HG03196 (cell line): ENCODE data around the gene GRIN2C.
"Not testable (repeated sequence)": the region's sequence is repeated elsewhere in the genome, so short reads cannot be mapped to it uniquely, and the experiment has no call there.

Source experiments
- ATAC-seq: cut with Tn5 transposase; IDR thresholded peaks from one replicate; pipeline ENCODE4 v1.9.1; 2021; ENCODE audit not compliant: unreplicated experiment

The GRIN2C gene

DNA sequence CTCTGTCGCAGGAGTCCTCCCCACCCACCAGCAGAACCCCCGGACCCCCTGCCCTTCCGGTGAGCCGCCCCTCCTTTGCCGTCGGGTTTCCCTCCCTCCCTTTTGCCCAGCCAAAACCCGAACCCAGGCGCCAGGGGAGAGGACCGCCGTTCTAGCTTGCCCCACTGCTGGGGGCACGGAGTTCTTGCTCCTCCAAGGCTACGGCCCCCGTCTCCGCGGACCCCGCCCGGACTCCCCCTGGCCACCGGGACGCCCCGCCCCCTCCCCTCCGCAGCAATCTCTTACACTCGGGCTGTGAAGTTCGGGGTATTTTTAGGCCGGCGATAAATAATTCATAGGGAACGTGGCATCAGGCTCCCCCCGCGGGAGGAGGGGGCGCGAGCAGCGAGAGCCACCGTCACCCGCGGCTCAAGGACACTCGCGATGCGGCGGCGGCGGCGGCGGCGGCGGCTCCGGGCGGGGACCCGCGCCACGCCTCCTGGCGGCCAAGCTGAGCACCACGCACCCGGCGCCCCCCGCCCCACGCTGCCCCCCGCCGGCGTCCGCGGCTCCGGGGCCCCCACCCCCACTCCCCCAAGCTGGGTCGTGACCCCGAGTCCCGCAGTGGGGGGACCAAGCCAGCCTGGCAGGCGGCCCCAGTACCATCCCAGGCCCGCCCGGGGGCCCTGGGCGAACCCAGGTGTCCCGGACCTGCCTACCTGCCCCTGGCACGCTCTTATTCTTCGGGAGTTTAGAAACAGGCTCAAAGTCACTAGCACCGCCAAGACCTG is at the start of gene GRIN2C:
GRIN2C (minus strand) TSS at position 427 of the 770 bp plus-strand sequence. CDS start 4,793 bp downstream, outside the sequence.
- no peak for ATAC-seq

DNA sequence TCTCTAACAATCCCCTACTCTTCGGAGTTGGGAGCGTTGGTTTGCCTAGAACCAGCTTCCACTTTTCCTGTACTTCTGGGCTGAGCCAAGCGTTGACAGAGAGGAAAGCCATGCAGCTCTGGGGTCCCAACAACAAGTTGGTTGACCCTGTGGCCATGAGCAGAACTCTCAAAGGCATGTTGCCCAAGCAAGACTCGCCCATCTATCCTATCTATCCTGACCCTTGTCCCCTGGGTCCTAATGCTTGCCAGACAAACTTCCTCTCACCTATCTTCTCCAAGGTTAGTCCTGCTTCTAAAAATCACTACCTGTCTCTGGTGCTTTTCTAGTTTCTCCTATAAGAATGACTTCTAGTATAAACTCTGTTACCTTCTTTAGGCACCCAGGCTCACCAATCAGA is 49.4 kb upstream of the GRIN2C start:
- ATAC-seq = not testable (repeated sequence)

DNA sequence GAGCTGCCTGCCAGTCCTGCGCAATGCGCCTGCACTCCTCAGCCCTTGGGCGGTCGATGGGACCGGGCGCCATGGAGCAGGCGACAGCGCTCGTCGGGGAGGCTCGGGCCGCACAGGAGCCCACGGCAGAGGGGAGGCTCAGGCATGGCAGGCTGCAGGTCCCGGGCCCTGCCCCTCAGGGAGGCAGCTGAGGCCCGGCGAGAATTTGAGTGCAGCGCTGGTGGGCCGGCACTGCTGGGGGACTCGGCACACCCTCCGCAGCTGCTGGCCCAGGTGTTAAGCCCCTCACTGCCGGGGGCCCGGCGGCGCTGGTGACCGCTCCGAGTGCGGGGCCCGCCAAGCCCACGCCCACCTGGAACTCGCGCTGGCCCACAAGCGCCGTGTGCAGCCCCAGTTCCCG is 47.3 kb upstream of the GRIN2C start:
- ATAC-seq = no peak

DNA sequence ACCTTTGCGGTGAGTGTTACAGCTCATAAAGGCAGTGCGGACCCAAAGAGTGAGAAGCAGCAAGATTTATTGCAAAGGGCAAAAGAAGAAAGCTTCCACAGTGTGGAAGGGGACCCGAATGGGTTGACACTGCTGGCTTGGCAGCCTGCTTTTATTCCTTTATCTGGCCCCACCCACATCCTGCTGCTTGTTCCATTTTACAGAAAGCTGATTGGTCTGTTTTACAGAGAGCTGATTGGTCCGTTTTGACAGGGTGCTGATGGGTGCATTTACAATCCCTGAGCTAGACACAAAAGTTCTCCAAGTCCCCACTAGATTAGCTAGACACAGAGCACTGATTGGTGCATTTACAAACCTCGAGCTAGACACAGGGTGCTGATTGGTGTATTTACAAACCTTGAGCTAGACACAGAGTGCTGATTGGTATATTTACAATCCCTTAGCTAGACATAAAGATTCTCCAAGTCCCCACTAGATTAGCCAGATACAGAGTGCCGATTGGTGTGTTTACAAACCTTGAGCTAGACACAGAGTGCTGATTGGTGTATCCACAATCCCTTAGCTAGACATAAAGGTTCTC is 46.6 kb upstream of the GRIN2C start:
- ATAC-seq = not testable (repeated sequence)

DNA sequence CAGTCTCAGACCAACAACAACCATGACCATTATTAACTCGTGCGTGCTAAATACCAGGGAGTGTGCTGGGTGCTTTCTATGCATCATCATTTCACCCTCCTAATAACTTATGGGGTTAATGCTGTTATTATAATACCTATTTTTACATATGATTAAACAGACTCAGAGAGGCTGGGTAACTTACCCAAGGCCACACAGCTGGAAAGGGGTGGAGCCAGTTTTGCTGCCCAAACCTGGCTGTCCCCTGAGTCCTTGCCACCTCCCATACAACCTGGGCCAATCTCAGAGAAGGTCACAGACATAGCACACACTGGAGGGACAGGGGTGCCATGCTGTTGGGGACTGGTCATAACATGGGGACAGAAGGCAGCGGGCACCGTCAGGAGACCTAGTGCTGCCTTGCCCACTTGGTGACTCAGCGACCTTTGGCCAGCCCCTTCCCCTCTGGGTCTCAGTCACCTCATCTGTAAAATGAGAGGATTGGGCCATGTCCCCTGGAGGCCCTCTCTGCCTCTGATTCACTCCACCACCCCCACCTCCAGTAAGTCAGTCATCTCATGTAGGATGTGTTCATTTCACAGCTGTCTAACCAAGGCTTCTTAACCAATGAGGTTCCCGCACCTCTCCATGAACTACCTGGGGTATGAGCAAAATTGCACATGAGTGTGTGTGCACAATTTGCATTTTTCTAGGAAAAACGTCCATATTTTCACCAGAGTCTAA is 45.2 kb upstream of the GRIN2C start:
- no peak for ATAC-seq

DNA sequence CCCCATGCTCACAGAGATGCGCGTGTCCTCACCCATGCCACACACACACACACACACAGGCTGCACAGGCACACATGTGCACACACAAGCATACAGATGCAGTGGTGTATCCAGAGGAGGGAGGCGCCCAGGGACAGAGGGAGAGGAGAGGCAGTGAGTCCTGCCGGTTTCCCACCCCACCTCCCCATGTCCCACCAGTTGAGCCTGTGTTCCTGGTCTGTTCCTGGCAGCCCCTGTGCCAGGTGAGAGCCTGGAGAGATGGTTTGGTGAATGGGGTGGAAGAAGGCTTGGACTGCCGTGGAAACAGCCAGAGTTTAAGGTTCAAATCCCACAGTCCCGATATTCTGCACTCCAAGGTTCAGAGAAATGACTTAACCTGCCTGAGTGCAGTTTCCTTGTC is 44.0 kb upstream of the GRIN2C start:
- no peak for ATAC-seq

DNA sequence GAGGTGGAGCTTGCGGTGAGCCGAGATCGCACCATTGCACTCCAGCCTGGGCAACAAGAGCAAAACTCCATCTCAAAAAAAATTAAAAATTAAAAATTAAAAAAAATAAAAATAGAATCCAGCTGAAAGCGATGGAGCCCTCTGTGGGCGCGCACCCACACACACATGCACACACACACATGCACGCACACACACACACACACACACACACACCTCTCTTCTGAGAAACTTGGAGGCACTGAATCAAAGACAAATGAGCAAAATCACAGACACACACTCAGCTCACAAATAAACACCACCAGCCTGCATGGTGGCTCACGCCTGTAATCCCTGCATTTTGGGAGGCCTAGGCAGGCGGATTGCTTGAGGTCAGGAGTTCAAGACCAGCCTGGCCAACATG is 43.3 kb upstream of the GRIN2C start:
- no peak for ATAC-seq

DNA sequence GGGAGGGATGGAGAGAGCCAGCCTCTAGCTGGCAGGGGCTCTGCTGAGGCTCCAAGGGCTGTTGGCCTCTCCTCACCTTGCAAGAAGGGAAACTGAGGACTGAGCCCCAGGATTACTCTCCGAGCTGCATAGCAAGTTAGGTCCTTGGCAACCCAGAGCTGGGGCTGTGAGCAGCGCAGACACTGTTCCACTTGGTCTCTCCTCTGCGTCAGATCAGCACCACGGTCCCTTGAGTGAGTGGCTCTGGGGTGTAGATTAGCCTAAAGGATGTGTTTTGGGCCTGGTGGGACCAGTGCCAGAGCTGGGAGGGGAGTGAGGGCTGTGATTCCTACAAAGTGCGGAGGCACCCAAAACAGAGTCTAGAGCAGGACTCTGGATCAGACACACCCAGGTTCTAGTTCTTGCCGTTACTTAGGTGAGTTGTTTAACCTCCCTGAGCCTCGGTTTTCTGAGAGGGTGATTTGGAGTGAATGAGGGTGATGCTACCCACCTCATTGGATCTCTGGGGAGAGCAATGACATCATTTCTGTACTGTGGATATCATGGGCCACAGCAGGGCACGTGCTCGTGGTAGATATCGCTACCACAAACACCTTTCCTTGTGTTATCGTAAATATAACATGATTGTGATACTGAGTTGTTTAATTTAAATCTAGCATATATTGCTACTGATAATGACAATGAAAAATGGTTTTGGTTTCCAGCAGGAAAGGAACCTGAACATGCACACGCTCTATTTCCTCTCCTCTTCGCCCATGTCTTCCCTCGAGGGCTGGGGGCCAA is 41.9 kb upstream of the GRIN2C start:
- no peak for ATAC-seq

DNA sequence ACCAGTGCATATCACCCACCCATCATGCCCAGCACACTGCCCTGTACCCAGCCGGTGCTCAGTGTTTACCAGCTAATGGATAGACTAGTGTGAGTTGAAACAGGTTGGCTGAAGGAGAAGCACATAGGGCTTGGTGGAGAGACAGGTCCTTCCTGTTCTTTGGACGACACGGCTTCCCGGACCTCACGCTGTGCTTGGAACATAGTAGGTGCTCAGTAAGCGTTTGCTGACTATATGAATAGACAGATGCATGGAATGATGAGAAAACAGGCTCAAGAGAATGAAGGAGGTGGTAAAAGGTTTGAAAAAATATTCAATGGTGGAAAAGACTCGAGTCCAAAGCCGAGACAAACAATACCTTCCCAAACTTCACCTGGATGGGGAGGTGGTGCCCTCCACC is 40.5 kb upstream of the GRIN2C start:
- no peak for ATAC-seq

DNA sequence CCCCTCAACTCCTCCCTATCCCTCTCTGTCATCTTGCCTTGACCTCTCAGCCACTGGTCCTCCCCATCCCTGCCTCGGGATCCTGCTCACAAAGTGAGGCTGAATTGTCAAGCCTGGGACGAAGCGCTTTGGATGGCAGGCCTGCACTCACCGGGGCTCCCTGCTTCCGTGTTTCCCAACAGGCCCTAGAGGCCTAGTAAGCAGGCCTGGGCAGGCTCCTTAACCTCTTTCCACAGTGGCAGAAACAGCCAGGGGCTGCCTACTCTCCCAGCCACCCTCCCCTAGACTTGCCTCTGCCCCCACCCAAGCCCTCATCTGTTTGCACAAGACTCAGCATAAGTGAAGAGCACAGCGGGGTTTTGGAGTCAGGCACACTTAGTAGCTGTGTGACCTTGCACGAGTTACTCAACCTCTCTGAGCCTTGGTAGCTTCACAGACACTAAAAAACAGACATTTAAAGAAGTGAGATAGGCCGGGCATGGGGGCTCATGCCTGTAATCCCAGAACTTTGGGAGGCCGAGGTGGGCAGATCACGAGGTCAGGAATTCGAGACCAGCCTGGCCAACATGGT is 38.8 kb upstream of the GRIN2C start:
- no peak for ATAC-seq

DNA sequence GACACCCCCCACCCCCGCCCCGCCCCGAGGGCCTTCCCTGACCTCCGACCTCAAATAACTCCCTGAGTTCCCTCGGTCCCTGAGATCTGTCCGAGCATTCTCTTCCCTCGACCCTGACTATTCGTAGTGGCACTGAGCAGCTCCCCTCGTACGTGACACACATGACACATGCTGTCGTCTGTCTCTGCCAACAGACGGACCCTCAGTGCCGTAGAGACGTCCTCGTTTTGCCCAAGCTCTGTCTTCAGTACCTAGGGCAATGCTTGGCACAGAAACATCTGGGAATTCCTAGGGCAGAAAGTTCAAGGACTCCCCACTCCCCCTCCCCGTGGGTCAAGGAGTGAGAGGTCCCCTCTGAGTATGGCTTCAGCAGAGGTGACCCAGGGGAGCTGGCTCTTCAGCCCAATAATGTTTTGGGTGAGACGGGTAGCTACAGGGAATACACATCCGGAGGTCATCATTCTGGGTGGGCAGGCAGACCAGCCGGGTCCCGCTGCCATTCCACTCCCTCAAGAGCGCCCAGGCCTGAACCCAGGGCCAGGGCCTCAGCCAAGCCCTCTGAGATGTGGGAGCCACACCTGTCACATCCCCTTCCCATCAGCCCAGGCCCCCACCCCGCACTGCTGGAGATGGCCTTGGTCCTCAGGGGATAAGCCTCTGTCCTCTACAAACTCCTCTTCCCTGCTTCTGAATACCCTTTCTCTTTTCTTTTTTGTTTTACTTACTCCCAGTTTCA is 34.4 kb upstream of the GRIN2C start:
- ATAC-seq = no peak

DNA sequence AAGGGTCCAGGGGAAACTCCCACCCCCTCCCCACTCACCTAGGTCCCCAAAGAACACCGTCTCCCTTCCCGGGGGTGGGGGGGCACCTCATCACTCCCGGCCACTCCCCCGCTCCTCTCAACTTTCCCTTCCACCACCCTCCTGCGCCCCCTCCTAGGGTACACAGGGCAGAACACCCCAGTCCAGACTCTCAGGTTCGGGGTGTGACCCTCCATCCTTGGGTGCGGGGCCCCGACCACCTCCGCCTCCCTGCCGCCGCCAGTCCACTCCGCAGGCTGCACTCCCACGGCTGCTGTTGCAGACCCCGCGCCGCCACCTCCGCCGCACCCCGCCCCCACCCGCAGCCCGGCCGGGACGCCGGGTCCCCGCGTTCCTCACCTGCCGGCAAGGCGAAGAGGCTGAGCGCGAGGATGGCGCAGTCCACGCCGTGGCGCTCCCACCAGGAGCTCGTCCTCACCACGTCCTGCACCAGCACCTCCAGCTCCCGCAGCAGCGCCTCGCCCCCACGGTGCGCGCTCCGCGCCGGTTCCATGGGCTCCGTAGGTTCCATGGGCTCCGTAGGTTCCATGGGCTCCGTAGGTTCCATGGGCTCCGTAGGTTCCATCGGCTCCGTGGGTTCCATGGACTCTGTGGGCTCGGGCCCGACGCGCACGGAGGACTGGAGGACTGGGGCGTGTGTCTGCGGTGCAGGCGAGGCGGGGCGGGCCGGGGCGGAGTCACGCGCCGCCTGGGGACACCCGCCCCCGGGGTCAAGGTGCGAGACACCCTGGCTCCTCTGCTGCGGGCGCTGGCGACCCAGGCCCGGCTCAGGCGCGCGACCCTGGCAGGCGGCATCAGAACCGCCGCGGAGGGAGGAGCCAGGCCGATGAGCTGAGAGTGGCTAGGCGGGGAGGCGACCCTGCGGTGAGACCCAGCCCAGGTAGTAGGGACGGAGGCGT is 33.6 kb upstream of the GRIN2C start, which contains the start of gene FADS6:
FADS6 (minus strand) TSS at position 660 of the 938 bp plus-strand sequence; CDS start at position 622, 38 bp downstream.
- no peak for ATAC-seq

DNA sequence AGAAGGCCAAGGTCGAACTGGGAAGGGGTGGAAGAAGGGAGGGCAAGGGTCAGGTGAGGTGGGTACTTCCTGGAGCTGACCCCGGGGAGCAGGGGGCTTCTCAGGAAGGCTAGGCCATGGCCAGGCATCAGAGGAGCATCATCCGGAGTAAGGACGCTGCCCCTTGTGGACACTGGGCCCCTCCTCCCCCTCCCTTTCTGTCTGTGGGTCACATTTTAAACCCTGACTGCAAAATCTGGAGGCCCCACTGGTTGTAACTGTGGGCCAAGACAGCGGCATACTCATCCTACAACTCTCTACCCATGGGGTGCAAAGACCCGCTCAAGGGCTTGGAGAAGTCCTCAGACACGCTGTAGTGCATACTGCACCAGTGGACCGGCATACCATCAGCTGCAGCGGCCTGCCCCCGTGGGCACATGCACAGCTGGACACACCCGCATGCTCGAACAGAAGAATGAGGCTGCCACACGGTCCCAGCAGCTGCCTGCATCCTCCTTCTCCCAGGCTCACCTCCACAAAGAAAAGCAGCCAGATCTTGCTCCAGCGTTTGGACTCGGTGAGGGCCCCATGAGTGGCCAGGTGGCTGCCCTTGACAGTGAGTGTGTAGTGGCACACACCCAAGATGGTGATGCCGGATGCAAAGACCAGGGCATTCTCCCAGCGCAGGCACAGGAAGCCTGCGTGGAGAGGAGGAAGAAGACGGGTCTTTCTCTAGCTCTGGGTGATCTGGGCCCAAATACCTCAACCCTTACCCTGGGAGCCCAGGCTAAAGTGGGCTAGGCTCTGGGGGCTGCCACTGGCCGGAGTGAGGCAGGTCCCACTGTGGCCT is 32.5 kb upstream of the GRIN2C start:
- ATAC-seq = no peak

DNA sequence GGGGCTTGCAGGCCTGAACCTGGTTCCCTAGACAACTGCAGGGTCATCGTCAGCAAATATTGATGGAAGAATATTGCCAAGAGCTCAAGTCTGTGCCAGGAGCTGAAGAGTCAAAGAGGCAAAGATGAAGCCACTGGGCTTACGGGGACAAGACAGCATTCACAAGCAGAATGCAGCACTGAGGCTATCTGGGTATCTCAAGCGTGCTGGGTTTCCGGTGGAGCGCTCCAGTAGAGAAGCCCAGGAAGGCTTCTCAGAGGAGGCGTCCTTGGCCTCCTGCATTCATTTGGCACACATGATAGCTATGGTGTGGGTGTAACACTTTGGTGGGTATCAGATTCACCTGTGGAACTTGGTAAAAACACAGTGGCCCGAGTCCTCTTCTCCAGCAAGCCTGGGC is 30.9 kb upstream of the GRIN2C start:
- ATAC-seq = no peak

DNA sequence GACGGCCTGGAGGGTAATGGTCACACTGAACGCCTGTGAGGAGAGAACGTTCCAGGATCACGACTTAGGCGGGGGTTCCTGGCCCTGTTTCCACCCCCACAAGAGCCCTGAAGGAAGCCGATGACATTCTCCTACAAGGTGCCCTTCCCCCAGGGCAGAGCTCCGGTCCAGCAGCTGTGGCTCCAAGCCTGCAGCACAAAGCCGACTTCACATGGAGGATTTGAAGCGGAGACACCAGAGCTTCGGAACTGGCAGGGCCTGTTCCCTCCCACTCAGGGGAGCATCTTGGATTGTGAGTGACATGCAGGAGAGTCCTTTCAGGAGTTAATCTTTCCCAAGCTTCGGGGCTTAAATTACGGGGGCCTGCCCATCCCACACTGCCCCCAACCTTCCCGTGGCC is 28.8 kb upstream of the GRIN2C start:
- ATAC-seq = no peak

DNA sequence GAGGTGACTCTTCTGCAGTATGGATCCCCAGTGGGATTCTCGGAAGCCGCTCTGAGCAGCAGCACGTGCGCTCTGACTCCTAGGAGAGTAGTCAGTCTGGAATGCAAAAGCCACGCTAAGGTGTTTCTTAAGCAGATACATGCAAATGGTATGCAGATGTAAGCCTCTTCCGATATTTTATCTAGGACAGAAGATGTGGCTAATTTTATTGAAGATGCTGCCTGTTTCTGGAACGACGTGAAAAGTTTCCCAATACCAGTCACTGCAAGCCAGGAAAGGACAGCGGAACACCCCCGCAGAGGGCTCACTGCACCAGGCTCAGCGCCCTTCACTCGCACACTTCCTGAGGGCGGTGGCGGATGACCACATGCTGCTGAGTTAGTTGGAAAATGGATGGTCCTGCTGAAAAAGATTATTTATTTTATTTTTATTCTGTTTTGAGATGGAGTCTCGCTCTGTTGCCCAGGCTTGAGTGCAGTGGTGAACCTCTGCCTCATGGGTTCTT is 23.6 kb upstream of the GRIN2C start:
- no peak for ATAC-seq

DNA sequence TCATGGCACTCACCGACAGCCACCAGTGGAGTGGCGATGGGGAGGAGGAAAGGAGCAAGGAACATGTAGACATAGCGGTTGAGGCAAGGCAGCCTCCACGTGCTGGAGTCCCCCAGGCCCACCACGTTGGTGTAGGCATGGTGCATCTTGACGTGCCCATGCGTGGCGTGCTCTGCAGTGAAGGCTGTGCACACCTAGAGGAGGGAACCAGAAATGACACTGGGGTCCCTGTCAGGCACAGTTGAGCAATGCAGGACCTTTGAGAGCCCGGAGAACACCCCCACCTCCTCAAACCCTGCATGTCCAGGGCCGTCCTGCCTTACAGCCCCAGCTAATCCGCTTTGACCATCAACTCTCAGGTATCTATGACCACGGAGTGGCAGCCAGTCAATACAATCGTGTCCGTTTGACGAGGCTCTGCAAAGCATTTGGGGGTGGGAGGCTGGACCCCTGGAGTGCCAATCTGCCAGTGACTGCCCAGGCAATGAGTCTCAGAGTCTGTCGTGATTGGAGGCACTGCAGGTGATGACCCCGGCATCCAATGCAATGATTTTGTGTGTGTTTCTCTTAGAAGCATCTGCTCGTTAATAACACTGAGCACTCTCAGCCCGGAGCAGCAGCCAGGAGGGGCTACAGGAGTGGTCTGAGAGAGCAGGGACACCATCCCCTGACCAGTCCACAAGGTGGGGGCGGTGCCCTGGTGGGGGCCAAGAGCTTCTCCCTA is 23.0 kb upstream of the GRIN2C start:
- no peak for ATAC-seq
